Left lobe of liver (tissue), 2 donors: ENCODE data around the gene TP53I13. TPM values are rescaled to one million over a fixed set of nuclear protein-coding genes. Genes with fewer than 3 reads are reported as not detected.
A peak's percentile ranks its signal among the peaks of the same experiment; 100 is the strongest.

Experiments
- ATAC-seq: fragments of 200-7000 bp; cut with Tn5 transposase; one replicate; pipeline ENCODE4 v1.9.1; 2020; ENCODE audit warnings: mild to moderate bottlenecking, moderate library complexity
- DNase-seq: peaks from one replicate; pipeline ENCODE4 v3.0.0-alpha.2; 2020; ENCODE audit warnings: low spot score
- total RNA-seq: library from RNA; stranded (reverse); gene quantifications from one replicate; pipeline ENCODE4 v1.2.1, GENCODE V29; 2021
- donor health status: DM: no; HTN: no; CAD: no; lungs with moderate emphysema.
- donor health status: DM: no; HTN: yes; CAD: no.

TP53I13 gene
- total RNA-seq, 1 donor from 2014 or later = 84.2 TPM

DNA sequence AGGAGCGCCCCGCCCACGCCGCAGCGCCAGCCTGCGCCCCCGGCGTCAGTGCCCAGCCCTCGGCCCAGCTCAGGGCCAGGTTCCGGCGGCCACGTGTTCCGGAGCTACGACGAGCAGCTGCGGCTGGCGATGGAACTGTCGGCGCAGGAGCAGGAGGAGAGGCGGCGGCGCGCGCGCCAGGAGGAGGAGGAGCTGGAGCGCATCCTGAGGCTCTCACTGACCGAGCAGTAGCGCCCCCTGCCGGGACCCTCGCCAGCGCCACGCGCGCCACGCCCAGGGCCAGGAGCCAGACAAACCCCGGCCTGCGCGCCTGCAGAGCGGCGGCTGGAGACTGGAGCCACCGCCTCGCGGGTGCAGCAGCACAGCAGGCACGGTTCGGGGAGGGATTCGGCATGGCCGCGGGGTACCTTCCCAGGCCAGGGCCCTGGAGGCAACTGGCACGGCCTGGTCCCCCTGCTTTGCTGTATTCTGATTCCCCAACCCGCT, 44.9 kb downstream of the TP53I13 start:
- peak; percentile 88 for DNase-seq
- peak; percentile 62 for ATAC-seq

DNA sequence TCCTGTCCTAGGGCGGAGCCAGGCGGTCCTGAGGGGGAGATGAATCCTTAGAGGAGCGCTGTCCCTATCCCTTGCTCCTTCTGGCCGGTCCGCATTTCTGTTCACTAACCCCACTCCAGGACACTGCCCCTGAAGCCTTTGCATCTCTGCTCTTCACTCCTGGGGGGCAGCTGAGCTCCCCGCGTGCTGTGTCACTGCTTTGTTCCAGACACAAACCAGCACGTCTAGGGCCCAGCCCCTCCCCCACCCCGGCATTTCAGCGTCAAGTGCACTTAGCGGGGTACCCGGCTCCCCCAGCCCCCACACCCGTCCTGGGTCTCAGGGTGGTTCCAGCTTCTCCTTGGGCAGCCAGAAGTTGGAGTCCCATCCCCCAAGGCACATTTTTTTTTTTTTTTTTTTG, 45.4 kb downstream of the TP53I13 start:
- DNase-seq (no peak), ATAC-seq (no peak)

DNA sequence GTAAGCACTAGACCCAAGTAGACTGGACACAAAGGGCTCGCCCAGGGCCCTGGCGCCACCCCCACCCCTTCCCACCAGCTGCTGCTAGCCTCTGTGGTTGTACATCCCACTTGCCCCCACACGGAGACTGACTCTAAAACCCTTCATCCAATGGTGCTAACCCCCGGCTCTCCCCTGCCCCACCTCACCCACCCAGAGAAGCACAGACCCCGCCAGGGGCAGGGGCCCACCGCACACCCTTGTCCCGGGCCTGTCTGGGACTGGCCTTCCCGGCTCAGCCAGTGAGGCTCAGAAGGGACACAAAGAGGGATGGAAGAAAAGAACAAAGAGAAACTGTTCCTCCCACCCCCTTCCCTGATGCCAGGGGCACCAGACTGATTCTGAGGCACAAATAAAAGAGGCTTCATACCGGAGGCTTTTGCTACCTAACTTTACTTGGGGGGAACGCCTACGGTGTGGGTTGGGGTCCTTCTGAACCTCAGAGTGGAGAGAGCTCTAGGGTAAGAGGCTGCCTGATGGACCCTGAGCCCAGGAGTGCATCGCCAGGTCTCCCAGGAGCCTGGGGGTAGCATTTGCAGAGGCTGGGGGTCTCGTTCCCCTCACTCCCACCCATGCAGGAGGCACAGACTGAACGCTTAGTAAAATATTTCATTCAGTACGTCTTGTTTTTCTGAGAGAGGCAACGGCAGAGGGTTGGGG, 46.0 kb downstream of the TP53I13 start:
- ATAC-seq = no peak
- DNase-seq = no peak

DNA sequence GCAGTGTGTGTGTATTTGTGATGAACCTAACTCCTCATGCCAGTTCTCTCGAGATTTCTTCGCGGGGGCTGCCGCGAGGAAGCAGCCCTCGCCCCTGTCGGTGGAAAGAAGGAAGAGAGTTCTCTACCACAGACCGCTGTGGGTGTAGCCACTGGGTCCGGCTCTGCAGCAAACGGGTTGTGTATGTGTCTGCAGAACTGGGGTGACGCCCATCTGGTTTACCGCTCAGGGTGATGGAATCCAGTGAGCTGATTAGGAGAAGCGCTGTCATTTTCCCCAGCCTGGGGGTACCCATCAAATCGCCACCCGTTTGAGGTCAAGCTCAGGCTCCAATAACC, 46.5 kb downstream of the TP53I13 start:
- ATAC-seq = no peak
- DNase-seq = no peak

DNA sequence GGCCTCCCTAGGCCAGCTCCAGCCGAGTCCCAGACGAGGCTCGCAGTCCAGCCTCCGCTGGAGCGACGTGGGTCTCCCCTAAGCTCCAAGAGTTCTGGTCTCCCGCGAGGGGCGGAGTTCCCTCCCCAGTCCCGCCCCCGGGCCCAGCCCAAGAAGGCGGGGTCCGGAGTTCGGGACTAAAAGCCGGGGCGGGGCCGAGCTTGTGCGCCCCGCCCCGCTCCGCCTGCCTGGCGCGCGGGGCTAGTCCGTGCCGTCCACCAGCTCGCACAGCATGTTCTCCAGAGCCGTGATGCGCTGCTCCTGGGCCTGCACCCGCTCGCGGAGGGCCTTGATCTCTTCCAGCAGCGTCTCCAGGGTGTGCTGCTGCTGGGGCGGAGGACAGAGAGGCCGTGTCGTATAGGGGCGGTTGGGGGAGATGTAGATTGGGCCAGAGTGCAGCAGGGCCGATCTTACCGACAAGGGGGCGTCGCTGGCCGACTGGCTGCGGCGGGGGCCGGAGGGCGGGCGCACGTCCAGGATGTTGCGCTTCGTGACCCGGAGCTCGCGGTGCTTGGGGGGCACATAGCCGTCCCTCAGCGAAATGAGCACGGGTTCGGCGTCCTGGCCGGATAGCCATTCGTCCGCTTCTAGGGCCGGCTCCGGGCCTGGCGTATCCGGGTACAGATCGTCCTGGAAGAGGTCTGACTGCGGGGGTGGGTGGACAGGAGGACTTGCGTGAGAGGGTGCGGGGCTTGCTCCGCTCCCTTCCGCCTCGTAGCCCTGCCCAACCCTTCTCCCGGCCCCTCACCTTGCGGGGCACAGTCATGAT, 47.2 kb downstream of the TP53I13 start:
- ATAC-seq = peak; percentile 76
- DNase-seq = peak; percentile 85

DNA sequence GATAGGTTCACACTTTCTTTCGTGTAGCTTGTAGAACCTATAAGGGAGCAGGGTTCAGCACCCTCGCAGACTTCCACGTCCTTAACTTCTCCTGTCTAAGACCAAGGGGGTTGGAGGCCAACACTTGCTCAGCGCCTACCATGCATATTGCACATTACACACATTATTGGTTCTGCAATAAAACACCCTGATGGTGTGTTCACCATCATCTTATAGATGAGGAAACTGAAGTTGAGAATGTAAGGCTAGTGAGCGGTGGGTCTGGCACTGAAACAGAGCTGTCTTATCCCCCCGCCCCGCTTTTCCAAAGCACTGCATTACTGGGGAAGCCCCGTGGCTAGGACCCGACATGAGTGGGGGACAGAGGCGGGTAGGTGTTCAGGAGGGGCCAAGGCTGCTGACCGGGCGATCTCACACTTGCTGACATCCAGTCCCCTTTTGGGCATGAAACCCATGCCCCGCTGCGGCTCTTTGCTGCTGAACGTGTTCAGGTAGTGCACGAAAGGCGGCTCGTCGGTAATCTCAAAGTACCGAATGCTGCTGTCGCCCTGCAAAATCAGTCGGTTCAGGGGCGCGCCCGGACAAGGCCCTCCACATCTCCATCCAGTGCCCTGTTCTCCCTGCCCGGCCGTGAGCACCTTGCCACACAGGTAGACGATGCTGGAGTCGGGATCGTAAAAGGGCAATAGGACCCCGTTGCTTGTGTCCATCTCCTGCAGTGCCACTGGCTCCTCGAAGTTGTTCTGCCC, 48.0 kb downstream of the TP53I13 start:
- ATAC-seq (no peak), DNase-seq (no peak)

DNA sequence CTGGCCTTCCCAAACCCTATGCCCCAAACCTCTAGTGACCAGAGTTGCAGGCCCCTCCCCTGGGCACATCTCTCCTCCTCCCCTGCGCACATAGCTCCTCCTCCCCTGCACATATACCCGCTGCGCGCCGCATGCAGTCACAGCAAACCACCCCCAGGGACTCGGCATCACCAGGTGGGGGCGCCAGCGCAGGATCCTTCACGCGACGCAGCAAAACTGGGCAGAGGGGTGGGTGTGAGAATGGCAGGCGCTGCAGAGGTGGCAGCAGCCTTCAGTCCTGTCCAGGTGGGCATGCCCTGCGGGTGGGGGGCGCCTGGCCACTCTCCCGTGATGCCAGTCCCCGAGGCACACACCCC, 48.6 kb downstream of the TP53I13 start:
- DNase-seq (peak; percentile 72), ATAC-seq (peak; percentile 48)

DNA sequence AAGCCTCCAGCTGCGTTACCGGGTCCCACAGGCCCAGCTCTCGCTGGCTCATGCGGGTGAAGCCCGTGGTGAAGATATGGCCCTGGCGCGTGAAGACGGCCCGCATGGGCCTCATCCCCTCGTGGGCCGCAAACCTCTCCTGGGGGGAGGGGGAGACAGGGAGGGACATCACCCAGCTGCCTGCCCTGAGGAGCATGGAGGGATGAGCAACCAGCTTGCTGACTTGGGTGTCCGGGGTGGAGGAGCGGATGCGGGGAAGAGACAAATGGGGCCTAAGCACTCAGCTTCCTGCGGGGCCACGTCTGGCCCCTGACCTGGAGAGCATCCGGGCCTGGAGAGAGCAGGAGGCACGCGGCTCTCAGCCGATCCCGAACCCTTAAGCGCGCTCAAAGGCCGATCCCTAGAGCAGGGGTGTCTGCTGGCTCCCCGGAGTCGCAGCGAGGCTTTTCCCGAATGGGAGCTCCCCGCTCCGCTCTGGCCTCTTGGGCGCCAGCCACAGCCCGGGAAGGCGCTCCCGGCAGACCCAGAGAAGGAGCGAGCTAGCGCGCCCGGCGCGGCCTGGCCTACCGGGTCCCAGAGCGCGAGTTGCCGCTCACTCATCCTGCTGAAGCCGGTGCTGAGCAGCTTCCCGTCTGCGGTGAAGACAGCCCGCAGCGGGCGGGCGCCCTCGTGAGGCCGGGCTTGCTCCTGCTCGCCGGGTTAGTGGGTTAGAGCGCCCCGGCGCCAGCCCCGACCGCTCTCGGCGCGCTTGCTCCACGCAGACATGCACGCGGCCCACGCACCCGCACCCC, 49.2 kb downstream of the TP53I13 start:
- ATAC-seq = peak; percentile 82

DNA sequence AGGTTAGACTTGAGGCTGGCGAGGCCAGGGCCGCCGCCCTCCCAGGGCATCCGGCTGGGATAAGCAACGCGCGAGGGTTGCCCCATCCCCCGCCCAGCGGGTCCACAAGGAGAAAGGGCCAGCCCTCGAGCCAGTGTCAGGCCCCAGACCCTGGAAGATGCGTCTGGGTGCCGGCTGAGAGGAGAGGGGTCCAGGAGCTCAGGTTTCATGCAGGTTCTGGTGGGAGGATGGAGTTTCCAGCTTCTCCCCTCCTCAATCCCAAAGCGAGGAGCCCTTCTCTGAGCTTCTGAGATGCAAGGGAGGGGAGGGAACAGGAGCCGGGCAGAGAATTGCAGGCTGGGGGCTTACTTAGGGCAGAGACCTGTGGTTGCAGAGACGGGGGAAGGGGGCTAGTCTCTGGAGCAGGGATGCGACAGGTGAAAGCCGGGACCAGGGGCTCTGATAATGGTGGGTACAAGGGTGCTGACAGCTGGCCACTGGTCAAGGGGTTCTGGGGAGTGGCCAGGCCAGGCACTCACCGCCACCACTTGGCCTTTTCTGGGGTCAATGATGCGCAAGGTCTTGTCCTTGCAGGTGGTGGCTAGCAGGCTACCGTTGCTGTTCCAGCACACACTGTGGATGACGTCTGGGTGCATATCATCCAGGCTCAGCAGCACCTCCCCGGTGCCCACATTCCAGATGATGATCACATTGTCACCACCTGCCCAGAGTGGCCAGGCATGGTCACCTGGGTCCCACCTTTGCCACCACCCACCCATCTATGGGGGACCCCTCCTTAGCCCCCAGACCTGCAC, 50.0 kb downstream of the TP53I13 start:
- DNase-seq = no peak
- peak; percentile 3 for ATAC-seq

More for the DNA sequence above, 49.2 kb downstream of the TP53I13 start:
- DNase-seq = peak; percentile 86

DNA sequence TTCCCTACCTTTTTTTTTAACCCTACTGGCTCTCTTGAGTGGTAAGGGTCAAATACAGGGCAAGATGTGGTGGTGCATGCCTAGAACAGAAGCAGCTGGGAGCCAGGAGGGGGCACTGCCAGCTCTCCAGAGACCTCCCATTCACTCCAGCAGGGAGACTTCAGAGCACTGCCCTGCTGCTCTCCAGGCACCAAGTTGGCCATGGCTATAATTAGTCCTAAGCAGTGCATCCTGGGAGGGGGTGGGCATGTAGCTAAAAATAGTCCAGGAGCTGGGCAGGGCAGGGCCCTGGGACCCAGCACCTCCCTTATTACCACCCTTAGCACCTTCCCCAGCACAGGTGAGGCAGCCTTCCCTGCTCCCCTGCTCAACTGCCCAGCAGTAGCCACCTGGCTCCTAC, 50.8 kb downstream of the TP53I13 start:
- DNase-seq = no peak
- no peak for ATAC-seq

DNA sequence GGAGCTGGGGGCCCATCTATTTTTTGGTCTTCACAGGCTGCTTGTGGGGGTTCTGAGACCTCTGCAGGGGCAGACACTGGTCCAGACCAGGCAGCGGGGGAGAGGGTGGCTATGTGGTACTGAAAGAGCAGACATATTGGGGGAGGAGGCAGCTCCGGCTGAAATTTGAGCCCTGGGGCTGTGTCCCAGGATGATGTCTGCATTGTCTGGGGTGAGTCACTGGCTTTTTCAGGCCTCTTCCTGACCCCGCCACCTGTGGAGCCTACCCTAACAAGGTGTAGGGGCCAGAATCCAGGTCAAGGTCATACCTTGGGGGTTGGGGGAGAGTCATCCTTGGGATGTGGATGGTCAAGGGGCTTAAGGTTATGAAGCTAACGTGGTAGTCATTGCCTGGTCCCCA, 51.8 kb downstream of the TP53I13 start:
- DNase-seq (no peak), ATAC-seq (no peak)

DNA sequence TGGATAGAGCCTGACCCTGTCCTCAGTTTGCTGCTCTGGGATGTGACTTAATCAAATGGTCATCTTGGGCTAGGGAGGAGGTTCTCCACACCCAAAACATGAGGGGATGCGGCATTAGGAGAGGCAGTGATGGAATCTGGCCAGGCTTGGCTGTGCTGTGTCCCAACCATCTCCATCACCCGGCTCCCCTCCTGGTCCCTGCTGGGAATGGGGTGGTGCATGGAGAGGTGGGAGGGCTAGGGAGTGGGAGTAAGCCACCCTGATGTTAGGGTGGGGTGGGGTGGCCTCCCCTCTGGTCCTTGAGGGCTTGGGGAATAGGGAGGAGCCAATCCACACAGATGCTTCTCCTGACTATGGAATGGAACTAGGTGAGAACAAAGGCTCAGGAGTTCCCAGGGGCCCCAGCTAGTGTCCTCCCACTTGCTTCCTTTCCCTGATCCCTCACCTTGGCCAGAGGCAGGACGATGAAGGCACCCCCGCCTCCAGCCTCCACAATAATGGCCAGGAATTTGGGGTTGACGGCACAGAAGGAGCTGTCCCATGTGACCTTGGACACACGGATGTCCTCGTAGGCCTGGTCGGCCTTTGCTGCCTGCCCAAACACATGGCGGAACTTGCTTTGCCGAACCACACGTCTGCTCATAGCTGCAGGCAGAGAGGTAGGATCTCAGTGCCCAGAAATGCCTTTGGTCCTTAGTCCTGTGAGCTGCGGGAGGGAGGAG, 52.4 kb downstream of the TP53I13 start:
- DNase-seq (no peak), ATAC-seq (no peak)

DNA sequence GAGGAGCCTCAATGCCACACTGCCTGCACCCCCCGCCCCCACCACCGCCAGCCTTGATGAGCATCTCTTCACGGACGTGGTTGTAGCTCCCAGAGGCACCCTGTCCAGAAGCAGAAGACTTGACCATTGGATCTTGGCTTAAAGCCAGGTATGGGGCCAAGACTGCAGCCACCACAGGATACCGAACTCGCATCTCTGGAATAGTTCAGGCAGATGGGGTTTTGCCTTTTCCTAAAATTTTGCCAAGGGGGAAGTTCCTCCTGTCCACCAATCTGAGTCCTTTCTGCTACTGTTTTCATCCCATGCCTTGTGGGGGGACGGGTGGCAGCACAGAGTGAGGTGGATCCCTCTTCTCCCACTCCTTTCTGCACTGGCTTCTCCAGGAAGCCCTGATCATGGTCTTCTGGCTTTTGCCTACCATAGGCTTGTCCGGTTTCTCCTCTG, 53.3 kb downstream of the TP53I13 start:
- no peak for DNase-seq
- ATAC-seq = no peak

Other genes starting within 250 kb of the TP53I13 start
- gene TAOK1, start 178.3 kb upstream of the TP53I13 start, total RNA-seq = 20.9 TPM
- 31.2 TPM for gene ABHD15, start 1.7 kb upstream of the TP53I13 start, total RNA-seq
- 9.4 TPM for gene GIT1, start 20.9 kb downstream of the TP53I13 start, total RNA-seq
- 1.3 TPM for gene ANKRD13B, start 24.4 kb downstream of the TP53I13 start, total RNA-seq
- gene CORO6, start 54.2 kb downstream of the TP53I13 start, total RNA-seq = 0.35 TPM